K562 (cell line): ENCODE data around the gene NOL12. TPM values are rescaled to one million over a fixed set of nuclear protein-coding genes. Genes with fewer than 3 reads are reported as not detected.

Source experiments
- BRD9 ChIP-seq: fragments of 450-650 bp; IDR thresholded peaks from 2 replicates; pipeline ENCODE4 v1.6.1; 2018; ENCODE audit warnings: low read depth; ENCODE audit not compliant: partially characterized antibody
- CTBP1 ChIP-seq: fragments of 450-650 bp; IDR thresholded peaks from 2 replicates; pipeline ENCODE4 v1.6.1; 2016; ENCODE audit warnings: borderline replicate concordance
- RAD21 ChIP-seq, 2 experiments: fragments of 250-450 bp in 1 of 2; fragments of 450-650 bp in 1 of 2; sonication (Bioruptor Pico) in 1 of 2; formaldehyde crosslinking in 1 of 2; IDR thresholded peaks in 1 of 2; conservative IDR thresholded peaks in 1 of 2; 2 replicates each; pipeline versions ENCODE4 v1.4.0 to v1.8.0; 2020 to 2022; ENCODE audit warnings: mild to moderate bottlenecking in 2 of 2, moderate library complexity in 1 of 2
- SIN3B ChIP-seq: fragments of 450-650 bp; IDR thresholded peaks from 2 replicates; pipeline ENCODE4 v1.6.1; 2017; ENCODE audit warnings: low read depth, mild to moderate bottlenecking, moderate library complexity
- ZNF717 ChIP-seq: fragments of 250-450 bp; sonication (Bioruptor Pico); IDR thresholded peaks from 2 replicates; pipeline ENCODE4 v1.5.0; 2021
- polyA plus RNA-seq, 8 experiments: library from polyadenylated mRNA; depleted of rRNA in 4 of 8; stranded (reverse) in 5 of 8; unstranded in 3 of 8; fragments of >200 nt; fragmentation: Nextera tagmentation in 2 of 8; fragmentation: Illumina TruSeq in 1 of 8; extraction: Ambion mirVana in 2 of 8; extraction: Trizol in 1 of 8; gene quantifications; 2 replicates each; pipeline versions ENCODE4 v1.2.1 to v1.2.3, GENCODE V29; 2011 to 2014; ENCODE audit warnings: inconsistent platforms in 1 of 8, missing spikeins in 1 of 8
- total RNA-seq, 7 experiments: library from RNA; depleted of rRNA in 6 of 7; stranded (reverse); fragments of >200 nt in 6 of 7; fragmentation: Illumina TruSeq in 2 of 7; extraction: Trizol in 2 of 7; gene quantifications; 2 replicates each; pipeline versions ENCODE4 v1.2.1 to v1.2.3, GENCODE V29; 2011 to 2021; ENCODE audit warnings: low replicate concordance in 1 of 7
- TF ChIP-seq, protein P1 (sequence below): fragments of 450-650 bp; IDR thresholded peaks from 2 replicates; pipeline ENCODE4 v1.6.1; 2016; ENCODE audit warnings: mild to moderate bottlenecking, moderate library complexity

Gene NOL12
- total and polyA plus RNA-seq, 9 of the 15 experiments (the other 6 are each of a cell fraction or from before 2014, with no cell fraction given): 2.8 to 40.9 (median 28.5) TPM

DNA sequence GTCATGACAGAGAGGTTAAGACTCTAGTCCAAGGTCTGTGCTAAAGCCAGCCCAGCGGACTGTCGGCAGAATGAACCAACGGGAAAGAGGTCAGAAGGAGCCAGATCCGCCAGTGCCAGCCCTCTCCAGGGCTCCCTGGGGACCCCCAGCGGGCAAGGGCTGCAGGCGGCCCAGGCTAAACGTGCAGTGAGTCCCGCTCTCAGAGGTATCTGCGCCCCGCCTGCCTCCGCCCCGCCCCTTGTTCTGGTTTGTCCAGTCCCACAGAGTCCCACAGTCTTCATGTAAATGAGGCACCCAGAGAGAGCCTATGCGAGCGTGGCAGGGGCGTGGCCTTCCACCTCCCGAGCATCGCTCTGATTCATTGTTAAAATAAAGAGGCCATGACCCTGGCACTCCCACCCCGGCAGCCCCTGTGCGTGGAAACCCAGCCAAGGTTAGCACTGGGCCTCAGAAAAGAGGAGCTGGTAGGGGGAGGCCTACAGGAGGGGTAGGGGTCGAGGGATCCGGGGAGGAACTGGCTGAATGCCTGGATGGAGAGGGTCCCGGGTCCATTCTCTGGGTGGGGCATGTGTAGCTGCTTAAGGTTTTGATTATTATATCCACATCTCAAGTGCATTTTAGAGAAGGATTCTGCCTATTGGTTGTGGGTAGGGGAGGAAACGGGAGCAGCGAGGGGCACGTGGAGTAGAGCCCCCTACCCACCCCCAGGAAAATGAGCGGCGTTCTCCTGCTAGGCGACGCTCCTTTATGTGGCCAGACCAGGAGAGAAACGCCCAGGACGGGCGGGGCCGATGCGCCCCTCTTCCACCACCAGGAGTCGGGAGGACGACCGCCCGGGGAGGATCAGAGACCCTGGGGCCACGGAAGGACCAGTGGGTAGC lies 10.8 kb downstream of the NOL12 start, which contains the start of gene TRIOBP (continued):
- TF ChIP-seq, protein P1, sequence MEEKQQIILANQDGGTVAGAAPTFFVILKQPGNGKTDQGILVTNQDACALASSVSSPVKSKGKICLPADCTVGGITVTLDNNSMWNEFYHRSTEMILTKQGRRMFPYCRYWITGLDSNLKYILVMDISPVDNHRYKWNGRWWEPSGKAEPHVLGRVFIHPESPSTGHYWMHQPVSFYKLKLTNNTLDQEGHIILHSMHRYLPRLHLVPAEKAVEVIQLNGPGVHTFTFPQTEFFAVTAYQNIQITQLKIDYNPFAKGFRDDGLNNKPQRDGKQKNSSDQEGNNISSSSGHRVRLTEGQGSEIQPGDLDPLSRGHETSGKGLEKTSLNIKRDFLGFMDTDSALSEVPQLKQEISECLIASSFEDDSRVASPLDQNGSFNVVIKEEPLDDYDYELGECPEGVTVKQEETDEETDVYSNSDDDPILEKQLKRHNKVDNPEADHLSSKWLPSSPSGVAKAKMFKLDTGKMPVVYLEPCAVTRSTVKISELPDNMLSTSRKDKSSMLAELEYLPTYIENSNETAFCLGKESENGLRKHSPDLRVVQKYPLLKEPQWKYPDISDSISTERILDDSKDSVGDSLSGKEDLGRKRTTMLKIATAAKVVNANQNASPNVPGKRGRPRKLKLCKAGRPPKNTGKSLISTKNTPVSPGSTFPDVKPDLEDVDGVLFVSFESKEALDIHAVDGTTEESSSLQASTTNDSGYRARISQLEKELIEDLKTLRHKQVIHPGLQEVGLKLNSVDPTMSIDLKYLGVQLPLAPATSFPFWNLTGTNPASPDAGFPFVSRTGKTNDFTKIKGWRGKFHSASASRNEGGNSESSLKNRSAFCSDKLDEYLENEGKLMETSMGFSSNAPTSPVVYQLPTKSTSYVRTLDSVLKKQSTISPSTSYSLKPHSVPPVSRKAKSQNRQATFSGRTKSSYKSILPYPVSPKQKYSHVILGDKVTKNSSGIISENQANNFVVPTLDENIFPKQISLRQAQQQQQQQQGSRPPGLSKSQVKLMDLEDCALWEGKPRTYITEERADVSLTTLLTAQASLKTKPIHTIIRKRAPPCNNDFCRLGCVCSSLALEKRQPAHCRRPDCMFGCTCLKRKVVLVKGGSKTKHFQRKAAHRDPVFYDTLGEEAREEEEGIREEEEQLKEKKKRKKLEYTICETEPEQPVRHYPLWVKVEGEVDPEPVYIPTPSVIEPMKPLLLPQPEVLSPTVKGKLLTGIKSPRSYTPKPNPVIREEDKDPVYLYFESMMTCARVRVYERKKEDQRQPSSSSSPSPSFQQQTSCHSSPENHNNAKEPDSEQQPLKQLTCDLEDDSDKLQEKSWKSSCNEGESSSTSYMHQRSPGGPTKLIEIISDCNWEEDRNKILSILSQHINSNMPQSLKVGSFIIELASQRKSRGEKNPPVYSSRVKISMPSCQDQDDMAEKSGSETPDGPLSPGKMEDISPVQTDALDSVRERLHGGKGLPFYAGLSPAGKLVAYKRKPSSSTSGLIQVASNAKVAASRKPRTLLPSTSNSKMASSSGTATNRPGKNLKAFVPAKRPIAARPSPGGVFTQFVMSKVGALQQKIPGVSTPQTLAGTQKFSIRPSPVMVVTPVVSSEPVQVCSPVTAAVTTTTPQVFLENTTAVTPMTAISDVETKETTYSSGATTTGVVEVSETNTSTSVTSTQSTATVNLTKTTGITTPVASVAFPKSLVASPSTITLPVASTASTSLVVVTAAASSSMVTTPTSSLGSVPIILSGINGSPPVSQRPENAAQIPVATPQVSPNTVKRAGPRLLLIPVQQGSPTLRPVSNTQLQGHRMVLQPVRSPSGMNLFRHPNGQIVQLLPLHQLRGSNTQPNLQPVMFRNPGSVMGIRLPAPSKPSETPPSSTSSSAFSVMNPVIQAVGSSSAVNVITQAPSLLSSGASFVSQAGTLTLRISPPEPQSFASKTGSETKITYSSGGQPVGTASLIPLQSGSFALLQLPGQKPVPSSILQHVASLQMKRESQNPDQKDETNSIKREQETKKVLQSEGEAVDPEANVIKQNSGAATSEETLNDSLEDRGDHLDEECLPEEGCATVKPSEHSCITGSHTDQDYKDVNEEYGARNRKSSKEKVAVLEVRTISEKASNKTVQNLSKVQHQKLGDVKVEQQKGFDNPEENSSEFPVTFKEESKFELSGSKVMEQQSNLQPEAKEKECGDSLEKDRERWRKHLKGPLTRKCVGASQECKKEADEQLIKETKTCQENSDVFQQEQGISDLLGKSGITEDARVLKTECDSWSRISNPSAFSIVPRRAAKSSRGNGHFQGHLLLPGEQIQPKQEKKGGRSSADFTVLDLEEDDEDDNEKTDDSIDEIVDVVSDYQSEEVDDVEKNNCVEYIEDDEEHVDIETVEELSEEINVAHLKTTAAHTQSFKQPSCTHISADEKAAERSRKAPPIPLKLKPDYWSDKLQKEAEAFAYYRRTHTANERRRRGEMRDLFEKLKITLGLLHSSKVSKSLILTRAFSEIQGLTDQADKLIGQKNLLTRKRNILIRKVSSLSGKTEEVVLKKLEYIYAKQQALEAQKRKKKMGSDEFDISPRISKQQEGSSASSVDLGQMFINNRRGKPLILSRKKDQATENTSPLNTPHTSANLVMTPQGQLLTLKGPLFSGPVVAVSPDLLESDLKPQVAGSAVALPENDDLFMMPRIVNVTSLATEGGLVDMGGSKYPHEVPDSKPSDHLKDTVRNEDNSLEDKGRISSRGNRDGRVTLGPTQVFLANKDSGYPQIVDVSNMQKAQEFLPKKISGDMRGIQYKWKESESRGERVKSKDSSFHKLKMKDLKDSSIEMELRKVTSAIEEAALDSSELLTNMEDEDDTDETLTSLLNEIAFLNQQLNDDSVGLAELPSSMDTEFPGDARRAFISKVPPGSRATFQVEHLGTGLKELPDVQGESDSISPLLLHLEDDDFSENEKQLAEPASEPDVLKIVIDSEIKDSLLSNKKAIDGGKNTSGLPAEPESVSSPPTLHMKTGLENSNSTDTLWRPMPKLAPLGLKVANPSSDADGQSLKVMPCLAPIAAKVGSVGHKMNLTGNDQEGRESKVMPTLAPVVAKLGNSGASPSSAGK: no peak
- 0 out of 2 replicates have a peak, but pooled peaks have one; percentile 34 for TF ChIP-seq CTBP1
- no peak for TF ChIP-seq ZNF717 (CRISPR knock-in tag)
- no peak for TF ChIP-seq BRD9
- TF ChIP-seq RAD21 (CRISPR knock-in tag; conservative IDR thresholded peaks at IDR 0.05 in 1 of 2, IDR thresholded peaks at IDR 0.05 in 1 of 2): peak in 1 of 2 experiments; percentile 40; a peak in 2 of 4 replicates
- no peak for TF ChIP-seq SIN3B
